ENCODE measurements around the gene SIPA1L3. TPM values are rescaled to one million over a fixed set of nuclear protein-coding genes. Genes with fewer than 3 reads are reported as not detected.

SIPA1L3 gene
- total and polyA plus RNA-seq, 10 of the 15 experiments (the other 5 are each of a cell fraction or from before 2014, with no cell fraction given), result 0.24 to 66.2 (median 19.1) TPM

DNA sequence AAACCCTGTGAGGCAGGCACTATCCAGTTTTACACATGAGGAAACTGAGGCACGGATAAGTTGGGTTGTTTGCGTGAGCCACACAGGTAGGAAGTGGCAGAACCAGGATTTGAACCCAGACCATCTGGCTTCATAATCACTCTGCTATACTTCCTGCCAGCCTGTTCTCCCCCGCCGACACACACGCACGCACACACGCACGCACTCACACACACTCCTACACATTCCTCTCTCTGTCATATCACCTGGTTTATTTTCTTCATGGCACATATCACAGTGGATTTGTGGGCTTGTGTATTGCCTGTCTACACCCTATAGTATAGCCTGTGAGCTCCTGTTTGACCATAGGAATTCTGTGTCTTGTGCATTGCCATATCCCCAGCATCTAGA, 140.0 kb downstream of the SIPA1L3 start (continued):
- TF ChIP-seq, protein P1, sequence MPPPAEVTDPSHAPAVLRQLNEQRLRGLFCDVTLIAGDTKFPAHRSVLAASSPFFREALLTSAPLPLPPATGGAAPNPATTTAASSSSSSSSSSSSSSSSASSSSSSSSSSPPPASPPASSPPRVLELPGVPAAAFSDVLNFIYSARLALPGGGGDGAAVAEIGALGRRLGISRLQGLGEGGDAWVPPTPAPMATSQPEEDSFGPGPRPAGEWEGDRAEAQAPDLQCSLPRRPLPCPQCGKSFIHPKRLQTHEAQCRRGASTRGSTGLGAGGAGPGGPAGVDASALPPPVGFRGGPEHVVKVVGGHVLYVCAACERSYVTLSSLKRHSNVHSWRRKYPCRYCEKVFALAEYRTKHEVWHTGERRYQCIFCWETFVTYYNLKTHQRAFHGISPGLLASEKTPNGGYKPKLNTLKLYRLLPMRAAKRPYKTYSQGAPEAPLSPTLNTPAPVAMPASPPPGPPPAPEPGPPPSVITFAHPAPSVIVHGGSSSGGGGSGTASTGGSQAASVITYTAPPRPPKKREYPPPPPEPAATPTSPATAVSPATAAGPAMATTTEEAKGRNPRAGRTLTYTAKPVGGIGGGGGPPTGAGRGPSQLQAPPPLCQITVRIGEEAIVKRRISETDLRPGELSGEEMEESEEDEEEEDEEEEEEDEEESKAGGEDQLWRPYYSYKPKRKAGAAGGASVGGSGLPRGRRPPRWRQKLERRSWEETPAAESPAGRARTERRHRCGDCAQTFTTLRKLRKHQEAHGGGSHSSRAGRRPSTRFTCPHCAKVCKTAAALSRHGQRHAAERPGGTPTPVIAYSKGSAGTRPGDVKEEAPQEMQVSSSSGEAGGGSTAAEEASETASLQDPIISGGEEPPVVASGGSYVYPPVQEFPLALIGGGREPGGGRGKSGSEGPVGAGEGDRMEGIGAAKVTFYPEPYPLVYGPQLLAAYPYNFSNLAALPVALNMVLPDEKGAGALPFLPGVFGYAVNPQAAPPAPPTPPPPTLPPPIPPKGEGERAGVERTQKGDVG (CRISPR knock-in tag; IDR thresholded peaks at IDR 0.05), result 0 out of 2 replicates have a peak, but pooled peaks have one; percentile 28
- TF ChIP-seq, protein P2, sequence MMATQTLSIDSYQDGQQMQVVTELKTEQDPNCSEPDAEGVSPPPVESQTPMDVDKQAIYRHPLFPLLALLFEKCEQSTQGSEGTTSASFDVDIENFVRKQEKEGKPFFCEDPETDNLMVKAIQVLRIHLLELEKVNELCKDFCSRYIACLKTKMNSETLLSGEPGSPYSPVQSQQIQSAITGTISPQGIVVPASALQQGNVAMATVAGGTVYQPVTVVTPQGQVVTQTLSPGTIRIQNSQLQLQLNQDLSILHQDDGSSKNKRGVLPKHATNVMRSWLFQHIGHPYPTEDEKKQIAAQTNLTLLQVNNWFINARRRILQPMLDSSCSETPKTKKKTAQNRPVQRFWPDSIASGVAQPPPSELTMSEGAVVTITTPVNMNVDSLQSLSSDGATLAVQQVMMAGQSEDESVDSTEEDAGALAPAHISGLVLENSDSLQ (IDR thresholded peaks at IDR 0.05), result no peak
- TF ChIP-seq POLR2AphosphoS2 (IDR thresholded peaks at IDR 0.05; ENCODE audit: low read depth, low read length) (no peak), CEBPB (IDR thresholded peaks at IDR 0.05; ENCODE audit: borderline replicate concordance in 1 of 2, low read depth in 2 of 2, low read length in 2 of 2) (no peak), WRNIP1 (IDR thresholded peaks at IDR 0.05; ENCODE audit: borderline replicate concordance, low read depth, low read length) (no peak), ATF7 (IDR thresholded peaks at IDR 0.05; ENCODE audit: low read depth) (no peak), CBX3 (IDR thresholded peaks at IDR 0.05; ENCODE audit: borderline replicate concordance, low read depth) (no peak), RB1 (IDR thresholded peaks at IDR 0.05; ENCODE audit: borderline replicate concordance) (no peak), CREB1 (IDR thresholded peaks at IDR 0.05; ENCODE audit: low read depth) (no peak), MEF2A (IDR thresholded peaks at IDR 0.05; ENCODE audit: insufficient read depth, low read depth, low read length) (no peak), DPF2 (IDR thresholded peaks at IDR 0.05) (no peak), SUZ12 (IDR thresholded peaks at IDR 0.05; ENCODE audit: unreplicated experiment) (no peak), CREM (IDR thresholded peaks at IDR 0.05; ENCODE audit: low read depth) (no peak; the same call in 1 of the 2 replicates), NFXL1 (IDR thresholded peaks at IDR 0.05; ENCODE audit: borderline replicate concordance) (no peak), SMARCA5 (IDR thresholded peaks at IDR 0.05) (0 out of 2 replicates have a peak, but pooled peaks have one; percentile 41), IRF4 (IDR thresholded peaks at IDR 0.05; ENCODE audit: low read depth, low read length) (peak; percentile 58; the same call in 1 of the 2 replicates), TBL1XR1 (IDR thresholded peaks at IDR 0.05; ENCODE audit: low read depth, low read length) (no peak), MYB (IDR thresholded peaks at IDR 0.05; ENCODE audit: borderline replicate concordance, low read depth, low read length) (no peak), SP1 (IDR thresholded peaks at IDR 0.05; ENCODE audit: low read depth, low read length) (peak; percentile 26), HCFC1 (IDR thresholded peaks at IDR 0.05; ENCODE audit: low read length) (no peak)
- TF ChIP-seq, protein P3, sequence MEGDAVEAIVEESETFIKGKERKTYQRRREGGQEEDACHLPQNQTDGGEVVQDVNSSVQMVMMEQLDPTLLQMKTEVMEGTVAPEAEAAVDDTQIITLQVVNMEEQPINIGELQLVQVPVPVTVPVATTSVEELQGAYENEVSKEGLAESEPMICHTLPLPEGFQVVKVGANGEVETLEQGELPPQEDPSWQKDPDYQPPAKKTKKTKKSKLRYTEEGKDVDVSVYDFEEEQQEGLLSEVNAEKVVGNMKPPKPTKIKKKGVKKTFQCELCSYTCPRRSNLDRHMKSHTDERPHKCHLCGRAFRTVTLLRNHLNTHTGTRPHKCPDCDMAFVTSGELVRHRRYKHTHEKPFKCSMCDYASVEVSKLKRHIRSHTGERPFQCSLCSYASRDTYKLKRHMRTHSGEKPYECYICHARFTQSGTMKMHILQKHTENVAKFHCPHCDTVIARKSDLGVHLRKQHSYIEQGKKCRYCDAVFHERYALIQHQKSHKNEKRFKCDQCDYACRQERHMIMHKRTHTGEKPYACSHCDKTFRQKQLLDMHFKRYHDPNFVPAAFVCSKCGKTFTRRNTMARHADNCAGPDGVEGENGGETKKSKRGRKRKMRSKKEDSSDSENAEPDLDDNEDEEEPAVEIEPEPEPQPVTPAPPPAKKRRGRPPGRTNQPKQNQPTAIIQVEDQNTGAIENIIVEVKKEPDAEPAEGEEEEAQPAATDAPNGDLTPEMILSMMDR (IDR thresholded peaks at IDR 0.05 in 2 of 3, conservative IDR thresholded peaks at IDR 0.05 in 1 of 3; ENCODE audit: control insufficient read depth in 2 of 3, extremely low read depth in 1 of 3, insufficient read depth in 1 of 3, low read depth in 3 of 3, low read length in 3 of 3), result no peak
- TF ChIP-seq, protein P4, sequence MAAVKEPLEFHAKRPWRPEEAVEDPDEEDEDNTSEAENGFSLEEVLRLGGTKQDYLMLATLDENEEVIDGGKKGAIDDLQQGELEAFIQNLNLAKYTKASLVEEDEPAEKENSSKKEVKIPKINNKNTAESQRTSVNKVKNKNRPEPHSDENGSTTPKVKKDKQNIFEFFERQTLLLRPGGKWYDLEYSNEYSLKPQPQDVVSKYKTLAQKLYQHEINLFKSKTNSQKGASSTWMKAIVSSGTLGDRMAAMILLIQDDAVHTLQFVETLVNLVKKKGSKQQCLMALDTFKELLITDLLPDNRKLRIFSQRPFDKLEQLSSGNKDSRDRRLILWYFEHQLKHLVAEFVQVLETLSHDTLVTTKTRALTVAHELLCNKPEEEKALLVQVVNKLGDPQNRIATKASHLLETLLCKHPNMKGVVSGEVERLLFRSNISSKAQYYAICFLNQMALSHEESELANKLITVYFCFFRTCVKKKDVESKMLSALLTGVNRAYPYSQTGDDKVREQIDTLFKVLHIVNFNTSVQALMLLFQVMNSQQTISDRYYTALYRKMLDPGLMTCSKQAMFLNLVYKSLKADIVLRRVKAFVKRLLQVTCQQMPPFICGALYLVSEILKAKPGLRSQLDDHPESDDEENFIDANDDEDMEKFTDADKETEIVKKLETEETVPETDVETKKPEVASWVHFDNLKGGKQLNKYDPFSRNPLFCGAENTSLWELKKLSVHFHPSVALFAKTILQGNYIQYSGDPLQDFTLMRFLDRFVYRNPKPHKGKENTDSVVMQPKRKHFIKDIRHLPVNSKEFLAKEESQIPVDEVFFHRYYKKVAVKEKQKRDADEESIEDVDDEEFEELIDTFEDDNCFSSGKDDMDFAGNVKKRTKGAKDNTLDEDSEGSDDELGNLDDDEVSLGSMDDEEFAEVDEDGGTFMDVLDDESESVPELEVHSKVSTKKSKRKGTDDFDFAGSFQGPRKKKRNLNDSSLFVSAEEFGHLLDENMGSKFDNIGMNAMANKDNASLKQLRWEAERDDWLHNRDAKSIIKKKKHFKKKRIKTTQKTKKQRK (IDR thresholded peaks at IDR 0.05; ENCODE audit: low read depth, low read length), result no peak

All from GM12878 (cell line).